HCT116 (cell line): ENCODE results near the gene DLX5. TPM values are rescaled to one million over a fixed set of nuclear protein-coding genes. Genes with fewer than 3 reads are reported as not detected.

Experiments used
- ATAC-seq: fragments of 200-7000 bp; cut with Tn5 transposase; 2 replicates; pipeline ENCODE4 v1.9.1; 2020; ENCODE audit warnings: mild to moderate bottlenecking, moderate library complexity
- BruUV-seq: library from RNA; stranded (reverse); fragments of 400-500 nt; replicated peaks from 2 replicates; lab custom pipeline; 2021; lab: Mats Ljungman, UMichigan
- CTCF ChIA-PET: fragments of 300-600 bp; sonication (Branson Sonifier 250); formaldehyde crosslinking; loops from one replicate; lab custom pipeline; 2021; ENCODE audit warnings: antibody characterized with exemption; lab: Charles Lee
- POLR2A ChIA-PET: fragments of 300-600, 350-600 bp; sonication (Branson Sonifier 250); formaldehyde crosslinking; loops from one replicate; lab custom pipeline; 2021; ENCODE audit warnings: antibody characterized with exemption; lab: Charles Lee
- RAD21 ChIA-PET, 2 experiments: fragments of 300-600 bp; sonication (Branson Sonifier 250); formaldehyde crosslinking; loops; one replicate each; lab custom pipeline; 2023; ENCODE audit warnings: low total read pairs in 2 of 2; ENCODE audit not compliant: uncharacterized antibody in 2 of 2, unreplicated experiment in 2 of 2, low non-redundant PET in 1 of 2; lab: Charles Lee
- DNase-seq: peaks from one replicate; pipeline ENCODE4 v3.0.0-alpha.2; 2010; ENCODE audit warnings: low read depth, low spot score
- H2AFZ ChIP-seq: fragments of 200-600 bp; shearing (Covaris generic), sonication (generic); 2 replicates; pipeline ENCODE4 v1.6.1; 2017; ENCODE audit warnings: low read depth, mixed run types, mixed read lengths, antibody characterized with exemption, low read length; ENCODE audit not compliant: poor library complexity, severe bottlenecking
- H3K27ac ChIP-seq: 2 replicates; pipeline ENCODE4 v1.5.1; 2012; ENCODE audit warnings: low read depth, low read length
- H3K27me3 ChIP-seq: fragments of 200-600 bp; sonication (generic); 2 replicates; pipeline ENCODE4 v1.6.1; 2016; ENCODE audit warnings: mixed run types, low read length, mixed read lengths; ENCODE audit not compliant: insufficient read depth
- H3K36me3 ChIP-seq, 2 experiments: fragments of 200-500 bp in 1 of 2; fragments of 200-600 bp in 1 of 2; sonication (Bioruptor generic) in 1 of 2; sonication (generic) in 1 of 2; 2 replicates each; pipeline versions ENCODE4 v1.5.1 to v1.6.1; 2014 to 2016; ENCODE audit warnings: low read length in 2 of 2, inconsistent platforms in 1 of 2, mixed read lengths in 1 of 2, mixed run types in 1 of 2; ENCODE audit not compliant: insufficient read depth in 2 of 2, control insufficient read depth in 1 of 2
- H3K4me1 ChIP-seq, 2 experiments: fragments of 200-600 bp in 1 of 2; sonication (generic) in 1 of 2; 2 replicates each; pipeline versions ENCODE4 v1.5.1 to v1.6.1; 2012 to 2017; ENCODE audit warnings: low read length in 2 of 2, inconsistent platforms in 1 of 2, mild to moderate bottlenecking in 1 of 2, mixed read lengths in 1 of 2, mixed run types in 1 of 2, moderate library complexity in 1 of 2; ENCODE audit not compliant: insufficient read depth in 2 of 2, control insufficient read depth in 1 of 2
- H3K4me2 ChIP-seq: fragments of 200-600 bp; sonication (generic); 2 replicates; pipeline ENCODE4 v1.6.1; 2017; ENCODE audit warnings: mixed run types, low read length, mixed read lengths
- H3K4me3 ChIP-seq, 2 experiments: fragments of 200-600 bp in 1 of 2; sonication (generic) in 1 of 2; replicated peaks in 1 of 2; 2 replicates each; pipeline ENCODE4 v1.5.1; 2011 to 2016; ENCODE audit warnings: low read length in 2 of 2, control low read depth in 1 of 2, low read depth in 1 of 2, mild to moderate bottlenecking in 1 of 2, mixed read lengths in 1 of 2, mixed run types in 1 of 2
- H3K79me2 ChIP-seq: fragments of 200-600 bp; sonication (generic); 2 replicates; pipeline ENCODE4 v1.6.1; 2017; ENCODE audit warnings: mild to moderate bottlenecking, mixed run types, low read length, moderate library complexity, mixed read lengths; ENCODE audit not compliant: insufficient read depth
- H3K9ac ChIP-seq: fragments of 200-600 bp; sonication (generic); 2 replicates; pipeline ENCODE4 v1.6.1; 2016; ENCODE audit warnings: low read length, mixed read lengths
- H3K9me2 ChIP-seq: fragments of 200-600 bp; sonication (generic), shearing (Covaris generic); 2 replicates; pipeline ENCODE4 v1.6.1; 2017; ENCODE audit warnings: mixed run types, mild to moderate bottlenecking, moderate library complexity; ENCODE audit not compliant: insufficient read depth
- H3K9me3 ChIP-seq, 2 experiments: fragments of 200-500 bp in 1 of 2; fragments of 200-600 bp in 1 of 2; sonication (Bioruptor generic) in 1 of 2; sonication (generic) in 1 of 2; 2 replicates each; pipeline ENCODE4 v1.6.1; 2014 to 2017; ENCODE audit warnings: low read length in 2 of 2, mixed read lengths in 2 of 2, inconsistent platforms in 1 of 2, low read depth in 1 of 2, mild to moderate bottlenecking in 1 of 2, mixed run types in 1 of 2, moderate library complexity in 1 of 2; ENCODE audit not compliant: control insufficient read depth in 1 of 2, insufficient read depth in 1 of 2
- H4K20me1 ChIP-seq: fragments of 200-600 bp; sonication (generic), shearing (Covaris generic); 2 replicates; pipeline ENCODE4 v1.6.1; 2017; ENCODE audit warnings: mixed run types, mild to moderate bottlenecking, moderate library complexity; ENCODE audit not compliant: insufficient read depth
- MAX ChIP-seq: IDR thresholded peaks from 2 replicates; pipeline ENCODE4 v1.6.1; 2012
- POLR2AphosphoS5 ChIP-seq: IDR thresholded peaks from 2 replicates; pipeline ENCODE4 v1.6.1; 2011; ENCODE audit warnings: mild to moderate bottlenecking, low read depth, low read length, moderate library complexity
- ZNF274 ChIP-seq: fragments of 200-500 bp; sonication (Bioruptor generic); IDR thresholded peaks from 2 replicates; pipeline ENCODE4 v1.6.1; 2014; ENCODE audit warnings: mild to moderate bottlenecking, low read depth, low read length, inconsistent platforms
- intact Hi-C: fragments of 100-400 bp; cut with micrococcal nuclease; formaldehyde crosslinking; loops from 2 replicates; pipeline ENCODE4 v1.10.0; 2022
- total RNA-seq: library from RNA; stranded (reverse); gene quantifications from one replicate; pipeline ENCODE4 v1.2.1, GENCODE V29; 2021; ENCODE audit not compliant: unreplicated experiment
- TF ChIP-seq, protein P1 (sequence below), 3 experiments: fragments of 200-600 bp in 1 of 3; sonication (generic) in 1 of 3; IDR thresholded peaks in 2 of 3; conservative IDR thresholded peaks in 1 of 3; 2 replicates each; pipeline ENCODE4 v1.5.1; 2012 to 2017; ENCODE audit warnings: low read depth in 2 of 3, low read length in 2 of 3, antibody characterized with exemption in 1 of 3, borderline replicate concordance in 1 of 3, control low read depth in 1 of 3, mild to moderate bottlenecking in 1 of 3, mixed read lengths in 1 of 3, mixed run types in 1 of 3, moderate library complexity in 1 of 3; ENCODE audit not compliant: insufficient read depth in 1 of 3

Gene DLX5
- total RNA-seq, 1 experiment from 2014 or later: not detected

DNA sequence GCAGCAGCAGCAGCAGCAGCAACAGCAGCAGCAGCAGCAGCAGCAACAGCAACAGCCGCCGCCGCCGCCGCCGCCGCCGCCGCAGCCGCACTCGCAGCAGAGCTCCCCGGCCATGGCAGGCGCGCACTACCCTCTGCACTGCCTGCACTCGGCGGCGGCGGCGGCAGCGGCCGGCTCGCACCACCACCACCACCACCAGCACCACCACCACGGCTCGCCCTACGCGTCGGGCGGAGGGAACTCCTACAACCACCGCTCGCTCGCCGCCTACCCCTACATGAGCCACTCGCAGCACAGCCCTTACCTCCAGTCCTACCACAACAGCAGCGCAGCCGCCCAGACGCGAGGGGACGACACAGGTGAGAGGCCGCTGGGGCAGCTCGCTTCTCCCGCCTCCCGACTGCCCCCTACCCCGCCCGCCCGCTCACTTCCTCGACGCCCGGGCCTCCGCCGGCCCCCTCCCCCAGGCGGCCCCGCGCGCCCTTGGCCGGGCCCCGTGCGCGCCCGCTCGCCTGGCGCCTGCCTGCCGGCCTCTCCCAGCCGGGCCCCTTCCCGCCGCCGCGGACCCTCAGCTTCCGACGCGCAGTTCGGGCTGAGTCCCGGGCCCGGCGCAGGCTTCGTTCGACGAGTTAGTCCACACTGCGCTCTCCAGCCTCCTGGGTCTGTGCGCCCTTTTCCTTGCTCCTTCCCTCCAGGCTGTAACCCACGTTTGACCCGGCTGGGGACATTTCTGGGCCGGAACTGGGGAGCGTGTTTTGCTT, 18.4 kb downstream of the DLX5 start:
- no peaks in the 10 kb centered on the region for H4K20me1 ChIP-seq
- ChIA-PET POLR2A (no interaction called here), RAD21 (no interaction called here), CTCF (no interaction called here)
- H3K9ac ChIP-seq: no peak overlapping the region
- no peak overlapping the region for H3K4me2 ChIP-seq
- H3K4me3 ChIP-seq: no peak overlapping the region
- no peak overlapping the region for H2AFZ ChIP-seq
- ATAC-seq (no peak), DNase-seq (no peak)
- TF ChIP-seq ZNF274: no peak
- TF ChIP-seq POLR2AphosphoS5: no peak
- TF ChIP-seq, protein P1, sequence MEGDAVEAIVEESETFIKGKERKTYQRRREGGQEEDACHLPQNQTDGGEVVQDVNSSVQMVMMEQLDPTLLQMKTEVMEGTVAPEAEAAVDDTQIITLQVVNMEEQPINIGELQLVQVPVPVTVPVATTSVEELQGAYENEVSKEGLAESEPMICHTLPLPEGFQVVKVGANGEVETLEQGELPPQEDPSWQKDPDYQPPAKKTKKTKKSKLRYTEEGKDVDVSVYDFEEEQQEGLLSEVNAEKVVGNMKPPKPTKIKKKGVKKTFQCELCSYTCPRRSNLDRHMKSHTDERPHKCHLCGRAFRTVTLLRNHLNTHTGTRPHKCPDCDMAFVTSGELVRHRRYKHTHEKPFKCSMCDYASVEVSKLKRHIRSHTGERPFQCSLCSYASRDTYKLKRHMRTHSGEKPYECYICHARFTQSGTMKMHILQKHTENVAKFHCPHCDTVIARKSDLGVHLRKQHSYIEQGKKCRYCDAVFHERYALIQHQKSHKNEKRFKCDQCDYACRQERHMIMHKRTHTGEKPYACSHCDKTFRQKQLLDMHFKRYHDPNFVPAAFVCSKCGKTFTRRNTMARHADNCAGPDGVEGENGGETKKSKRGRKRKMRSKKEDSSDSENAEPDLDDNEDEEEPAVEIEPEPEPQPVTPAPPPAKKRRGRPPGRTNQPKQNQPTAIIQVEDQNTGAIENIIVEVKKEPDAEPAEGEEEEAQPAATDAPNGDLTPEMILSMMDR (IDR thresholded peaks at IDR 0.05 in 2 of 3, conservative IDR thresholded peaks at IDR 0.05 in 1 of 3; ENCODE audit: borderline replicate concordance in 1 of 3, insufficient read depth in 1 of 3, low read depth in 2 of 3, low read length in 2 of 3): no peak
- no peak for TF ChIP-seq MAX
- no peaks in the 10 kb centered on the region for H3K79me2 ChIP-seq
- intact Hi-C loops: no loop called here
- H3K27ac ChIP-seq: no peak overlapping the region
- H3K9me3 ChIP-seq: no peaks in the 10 kb centered on the region
- no peaks in the 10 kb centered on the region for H3K4me1 ChIP-seq
- no peaks in the 10 kb centered on the region for H3K9me2 ChIP-seq
- peaks cover 24% of the 10 kb centered on the region for H3K27me3 ChIP-seq
- no TSS peak for BruUV-seq
- H3K36me3 ChIP-seq: no peaks in the 10 kb centered on the region
